Transverse colon (tissue), 4 donors: Measurements from ENCODE around the gene GRIN2A. TPM values are rescaled to one million over a fixed set of nuclear protein-coding genes. Genes with fewer than 3 reads are reported as not detected.

ENCODE experiments used
- DNase-seq: peaks from one replicate; pipeline ENCODE4 v3.0.0-alpha.2; 2019
- H3K27ac ChIP-seq, 4 donors: fragments of 200-600 bp; sonication (generic); 2 replicates each; pipeline ENCODE4 v1.5.1; 2016 to 2018; ENCODE audit warnings: inconsistent platforms in 4 of 4
- H3K27me3 ChIP-seq: fragments of 200-600 bp; sonication (generic); 2 replicates; pipeline ENCODE4 v1.5.1; 2017; ENCODE audit warnings: inconsistent platforms
- H3K36me3 ChIP-seq, 4 donors: fragments of 200-600 bp; sonication (generic); 2 replicates each; pipeline ENCODE4 v1.5.1; 2017 to 2019; ENCODE audit warnings: inconsistent platforms in 4 of 4
- H3K4me1 ChIP-seq, 4 donors: fragments of 200-600 bp; sonication (generic); 2 replicates each; pipeline ENCODE4 v1.5.1; 2017 to 2020; ENCODE audit warnings: inconsistent platforms in 4 of 4
- H3K4me3 ChIP-seq, 4 donors: fragments of 200-600 bp; sonication (generic); 1 replicate in 1 of 4; 2 replicates in 3 of 4; pipeline versions ENCODE4 v1.5.1 to v1.6.1; 2017 to 2019; ENCODE audit warnings: inconsistent platforms in 4 of 4
- H3K9me3 ChIP-seq, 2 donors: fragments of 200-600 bp; sonication (generic); 2 replicates each; pipeline ENCODE4 v1.5.1; 2017 to 2019; ENCODE audit warnings: inconsistent platforms in 2 of 2
- EP300 ChIP-seq: sonication (generic); formaldehyde crosslinking; IDR thresholded peaks from one replicate; pipeline ENCODE4 v1.6.1; 2017; ENCODE audit warnings: antibody characterized with exemption, low read depth
- POLR2A ChIP-seq: fragments of 450-650 bp; IDR thresholded peaks from one replicate; pipeline ENCODE4 v1.6.1; 2016; ENCODE audit warnings: antibody characterized with exemption, mild to moderate bottlenecking, moderate library complexity
- POLR2AphosphoS5 ChIP-seq, 3 donors: sonication (generic); formaldehyde crosslinking; IDR thresholded peaks; one replicate each; pipeline ENCODE4 v1.6.1; 2016; ENCODE audit warnings: antibody characterized with exemption in 3 of 3
- WGBS, 2 donors: methylation state at CpG; one replicate each; pipeline ENCODE4 v1.1.5; 2018; ENCODE audit warnings: low coverage in 1 of 2; 5-methylcytosine and 5-hydroxymethylcytosine counted together
- in situ Hi-C, 4 donors: fragments of 200-750 bp; cut with MboI; loops; one replicate each; pipeline versions ENCODE4 v1.15.0 to v1.15.1; 2017; ENCODE audit warnings: low sequenced_read_pairs in 3 of 4, low pct_ligation_motif_present in 1 of 4, low pct_unique_long_range_greater_than_20kb in 1 of 4
- intact Hi-C: fragments of 100-400 bp; cut with DNase I; formaldehyde crosslinking; loops from one replicate; pipeline ENCODE4 v1.15.1; 2023; ENCODE audit warnings: low total_unique reads
- total RNA-seq, 4 donors: library from RNA; depleted of rRNA; stranded (reverse); fragments of >200 nt; gene quantifications; one replicate each; pipeline ENCODE4 v1.1.0, GENCODE V29; 2016
- TF ChIP-seq, protein P1 (sequence below), 5 experiments: fragments of 200-600 bp in 3 of 5; fragments of 450-650 bp in 2 of 5; sonication (generic) in 3 of 5; IDR thresholded peaks; 1 replicate in 2 of 5; 2 replicates in 3 of 5; pipeline ENCODE4 v1.5.1; 2016 to 2017; ENCODE audit warnings: antibody characterized with exemption in 5 of 5, inconsistent platforms in 3 of 5, mild to moderate bottlenecking in 2 of 5, moderate library complexity in 1 of 5

Gene GRIN2A
- total RNA-seq, 4 donors from 2014 or later, result 0.14 to 0.37 (median 0.18) TPM

DNA sequence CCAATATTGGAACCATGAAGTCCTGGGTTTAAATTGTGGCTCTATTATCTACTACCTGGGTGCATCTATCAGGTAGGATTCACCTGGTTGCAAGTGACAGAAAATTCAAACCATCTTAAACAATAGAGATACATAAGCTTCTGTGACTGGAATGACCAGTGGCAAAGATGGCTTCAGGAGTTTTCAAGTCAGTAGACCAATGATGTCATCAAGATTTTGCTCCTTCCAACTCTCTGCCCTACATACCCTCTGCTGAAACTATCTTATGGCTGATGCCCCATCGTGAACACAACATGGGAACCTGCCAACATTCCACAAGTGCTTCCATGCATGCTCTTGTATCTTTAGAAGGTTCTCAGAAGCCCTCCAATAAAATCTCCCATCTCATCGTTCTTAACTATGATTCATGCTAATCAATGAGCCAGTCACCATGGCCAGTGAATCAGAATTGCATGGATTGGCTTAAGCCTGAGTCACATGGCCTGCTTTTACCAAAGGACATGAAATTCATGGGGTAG is 180.9 kb downstream of the GRIN2A start:
- H3K27me3 ChIP-seq, result no peaks in the 10 kb centered on the region
- no peak overlapping the region for H3K4me3 ChIP-seq
- no peak for TF ChIP-seq EP300
- no peak for TF ChIP-seq POLR2A
- no peak for TF ChIP-seq POLR2AphosphoS5 (IDR thresholded peaks at IDR 0.05)
- TF ChIP-seq, protein P1, sequence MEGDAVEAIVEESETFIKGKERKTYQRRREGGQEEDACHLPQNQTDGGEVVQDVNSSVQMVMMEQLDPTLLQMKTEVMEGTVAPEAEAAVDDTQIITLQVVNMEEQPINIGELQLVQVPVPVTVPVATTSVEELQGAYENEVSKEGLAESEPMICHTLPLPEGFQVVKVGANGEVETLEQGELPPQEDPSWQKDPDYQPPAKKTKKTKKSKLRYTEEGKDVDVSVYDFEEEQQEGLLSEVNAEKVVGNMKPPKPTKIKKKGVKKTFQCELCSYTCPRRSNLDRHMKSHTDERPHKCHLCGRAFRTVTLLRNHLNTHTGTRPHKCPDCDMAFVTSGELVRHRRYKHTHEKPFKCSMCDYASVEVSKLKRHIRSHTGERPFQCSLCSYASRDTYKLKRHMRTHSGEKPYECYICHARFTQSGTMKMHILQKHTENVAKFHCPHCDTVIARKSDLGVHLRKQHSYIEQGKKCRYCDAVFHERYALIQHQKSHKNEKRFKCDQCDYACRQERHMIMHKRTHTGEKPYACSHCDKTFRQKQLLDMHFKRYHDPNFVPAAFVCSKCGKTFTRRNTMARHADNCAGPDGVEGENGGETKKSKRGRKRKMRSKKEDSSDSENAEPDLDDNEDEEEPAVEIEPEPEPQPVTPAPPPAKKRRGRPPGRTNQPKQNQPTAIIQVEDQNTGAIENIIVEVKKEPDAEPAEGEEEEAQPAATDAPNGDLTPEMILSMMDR (IDR thresholded peaks at IDR 0.05), result no peak
- in situ Hi-C loops, result no loop called here
- intact Hi-C loops, result no loop called here
- no peaks in the 10 kb centered on the region for H3K9me3 ChIP-seq
- DNase-seq, result no peak
- H3K27ac ChIP-seq, result no peak overlapping the region
- WGBS, 2 donors, result 78 to 86% methylated on average over 1 to 2 of the region's 2 CpGs
- H3K36me3 ChIP-seq, result no peaks in the 10 kb centered on the region
- H3K4me1 ChIP-seq, result no peaks in the 10 kb centered on the region

DNA sequence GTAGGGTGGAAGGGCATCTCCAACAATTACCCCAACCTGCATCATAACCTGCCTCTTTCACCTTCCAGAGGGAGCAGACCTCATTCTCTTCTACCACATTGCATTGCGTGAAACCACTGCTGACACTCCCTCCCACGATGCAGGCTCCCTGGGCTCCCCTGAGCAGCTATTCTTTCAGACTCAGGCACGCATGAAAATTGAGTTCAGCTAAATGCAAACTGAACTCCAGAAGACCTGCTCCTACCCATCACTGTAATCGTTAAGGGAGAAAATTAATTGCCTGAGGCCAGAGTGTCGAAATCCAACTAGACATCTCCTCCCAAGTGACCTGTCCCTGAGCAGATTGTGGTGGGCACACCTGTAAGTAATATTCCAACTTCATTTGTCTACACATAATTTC is 186.0 kb downstream of the GRIN2A start:
- no peak for DNase-seq
- in situ Hi-C loops, result no loop called here
- Histone ChIP-seq H3K4me3 (no peak overlapping the region), H3K27me3 (no peaks in the 10 kb centered on the region), H3K4me1 (no peaks in the 10 kb centered on the region), H3K36me3 (no peaks in the 10 kb centered on the region), H3K9me3 (no peaks in the 10 kb centered on the region), H3K27ac (no peak overlapping the region)
- intact Hi-C loops, result no loop called here
- 60 to 75% methylated on average over 2 to 5 of the region's 5 CpGs for WGBS, 2 donors
- TF ChIP-seq POLR2AphosphoS5 (IDR thresholded peaks at IDR 0.05), result no peak
- no peak for TF ChIP-seq POLR2A
- TF ChIP-seq, protein P1 (IDR thresholded peaks at IDR 0.05), result no peak
- no peak for TF ChIP-seq EP300

DNA sequence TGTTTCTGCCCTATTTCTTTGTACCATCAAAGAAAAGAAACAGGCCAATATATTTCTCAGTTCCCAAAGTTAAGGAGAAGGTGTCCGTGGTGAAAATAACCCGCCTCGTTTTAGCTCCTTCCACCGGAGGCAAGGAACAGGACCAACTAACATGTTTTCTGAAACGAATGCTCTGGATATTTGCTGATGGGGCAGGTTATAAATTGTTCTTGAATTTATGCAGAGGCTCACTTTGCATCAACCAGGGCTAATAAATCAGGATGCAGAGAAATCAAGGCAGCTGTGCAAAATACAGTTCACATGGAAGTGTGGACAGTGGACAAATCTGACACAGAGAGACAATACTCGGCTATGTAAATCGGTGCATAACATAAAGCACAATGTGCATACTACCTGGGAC is 189.8 kb downstream of the GRIN2A start:
- H3K36me3 ChIP-seq, result no peaks in the 10 kb centered on the region
- in situ Hi-C loops, result no loop called here
- H3K27me3 ChIP-seq, result no peaks in the 10 kb centered on the region
- H3K9me3 ChIP-seq, result no peaks in the 10 kb centered on the region
- intact Hi-C loops, result no loop called here
- TF ChIP-seq, protein P1 (IDR thresholded peaks at IDR 0.05), result no peak
- TF ChIP-seq EP300 (no peak), POLR2AphosphoS5 (IDR thresholded peaks at IDR 0.05) (no peak), POLR2A (no peak)
- no peaks in the 10 kb centered on the region for H3K4me1 ChIP-seq
- no peak overlapping the region for H3K27ac ChIP-seq
- H3K4me3 ChIP-seq, result no peak overlapping the region
- DNase-seq, result no peak
- WGBS, 2 donors, result 85 to 96% methylated on average over 7 of the region's 7 CpGs

DNA sequence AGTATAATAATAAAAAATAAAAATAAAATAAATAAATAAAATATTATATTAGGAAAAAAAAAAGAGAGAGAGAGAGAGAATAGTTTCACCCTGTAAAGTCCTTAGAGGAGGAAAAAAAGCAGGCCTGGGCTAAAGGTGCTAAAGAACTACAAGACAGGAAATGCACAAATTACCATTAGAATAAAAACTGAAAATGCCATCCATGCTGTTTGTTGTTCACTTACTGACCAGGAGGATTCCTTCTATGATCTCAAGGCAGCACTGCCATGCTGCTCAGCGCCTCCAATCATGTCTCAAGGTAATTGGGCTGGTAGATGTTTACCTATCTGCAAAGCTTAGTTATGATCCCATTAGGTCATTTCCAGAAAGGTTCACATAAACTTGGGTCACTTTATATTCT is 201.2 kb downstream of the GRIN2A start:
- in situ Hi-C loops (no loop called here), intact Hi-C loops (no loop called here)
- TF ChIP-seq EP300 (no peak), POLR2A (no peak)
- TF ChIP-seq, protein P1 (IDR thresholded peaks at IDR 0.05), result no peak
- Histone ChIP-seq H3K4me1 (no peaks in the 10 kb centered on the region), H3K4me3 (no peak overlapping the region), H3K27me3 (no peaks in the 10 kb centered on the region), H3K27ac (no peak overlapping the region), H3K36me3 (no peaks in the 10 kb centered on the region), H3K9me3 (no peaks in the 10 kb centered on the region)
- DNase-seq, result no peak
- 60% methylated on average over 1 of the region's 1 CpG; no CpG with 5 or more reads in 1 of the 2 donors for WGBS, 2 donors
